Lung microvascular endothelial cell (primary cell): Measurements from ENCODE around the gene ABCA3. TPM values are rescaled to one million over a fixed set of nuclear protein-coding genes. Genes with fewer than 3 reads are reported as not detected.

Experiments used
- DNase-seq, 2 donors: peaks; one replicate each; pipeline versions ENCODE4 v3.0.0 to v3.0.0-alpha.2; 2010; ENCODE audit warnings: low read depth in 2 of 2
- total RNA-seq: library from RNA; depleted of rRNA; stranded (reverse); fragments of >200 nt; gene quantifications from 2 replicates; pipeline ENCODE4 v1.2.1, GENCODE V29; 2014

The ABCA3 gene
- total RNA-seq, 1 donor from 2014 or later: 30.2 TPM

DNA sequence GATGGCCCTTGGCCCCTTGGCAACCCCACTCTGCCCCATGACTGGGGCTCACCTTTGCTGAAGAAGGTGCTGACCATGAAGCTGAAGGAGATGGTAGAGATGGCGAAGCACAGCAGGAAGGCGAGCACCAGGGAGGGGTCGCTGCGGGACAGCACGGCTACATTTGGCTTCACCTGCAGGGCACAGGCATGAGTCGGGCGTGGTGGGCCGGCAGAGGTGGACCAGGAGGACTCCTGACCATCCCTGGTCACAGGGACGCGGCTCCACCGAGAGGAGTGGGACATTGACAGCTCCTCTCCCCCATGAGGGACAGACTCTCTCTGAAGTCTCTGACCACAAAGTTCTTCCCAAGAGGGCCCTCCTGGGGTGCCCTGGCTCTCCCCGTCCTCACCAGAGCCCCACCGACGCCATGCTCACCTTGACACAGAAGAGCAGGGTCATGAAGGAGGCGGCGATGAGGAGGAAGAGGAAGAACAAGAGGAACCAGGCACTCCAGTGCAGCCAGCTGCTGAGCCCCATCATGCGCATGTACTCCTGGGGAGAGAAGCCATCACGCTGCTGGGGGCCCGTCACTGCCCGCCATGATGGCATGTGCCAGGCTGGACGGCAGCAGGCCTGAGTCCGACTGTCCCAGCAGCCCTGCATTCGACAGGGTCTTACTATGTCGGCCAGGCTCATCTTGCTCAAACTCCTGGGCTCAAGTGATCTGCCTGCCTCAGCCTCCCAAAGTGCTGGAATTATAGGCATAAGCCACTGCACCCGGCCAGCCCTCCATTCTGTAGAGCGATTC lies 23.1 kb downstream of the ABCA3 start:
- DNase-seq: no peak

DNA sequence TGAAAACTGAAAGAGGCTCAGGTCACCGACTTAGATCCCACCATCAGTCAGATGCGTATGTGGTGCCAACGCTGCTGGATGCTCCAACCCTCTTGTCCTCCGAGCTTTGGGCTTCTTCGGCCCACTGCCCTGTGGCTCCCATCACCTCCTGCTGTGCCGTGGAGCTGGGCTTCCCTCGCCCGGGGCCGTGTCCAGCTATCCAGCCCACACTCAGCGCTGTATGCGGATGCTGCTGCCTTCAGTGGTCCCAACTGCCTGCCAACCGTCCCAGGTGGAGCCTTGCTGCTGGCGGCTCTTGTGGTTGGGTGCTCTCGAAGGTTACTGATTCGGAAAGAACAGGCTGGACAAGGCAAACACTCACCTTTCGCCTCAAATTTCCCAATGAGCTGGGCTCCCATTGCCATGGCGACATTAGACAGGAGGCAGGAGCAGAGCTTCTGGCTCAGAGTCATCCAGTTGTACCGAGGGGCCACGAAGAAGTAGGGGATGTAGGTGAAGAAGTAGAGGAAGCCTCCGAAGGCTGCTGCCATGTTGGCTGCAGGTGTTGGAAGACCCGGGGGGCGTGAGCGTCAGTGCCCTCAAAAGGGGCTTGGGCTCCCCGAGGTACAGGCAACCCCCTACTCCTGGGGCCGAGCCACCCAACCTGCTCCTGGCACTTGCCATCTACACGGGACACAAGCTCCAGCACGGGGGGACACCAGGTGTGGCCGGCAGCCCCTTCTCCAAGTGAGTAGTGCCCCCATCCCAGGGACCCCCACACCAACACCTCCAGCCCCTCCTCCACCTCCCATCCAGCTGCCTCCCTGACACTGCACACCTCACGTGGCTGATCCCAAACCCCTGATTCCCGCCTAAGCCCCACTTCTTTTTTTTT lies 32.2 kb downstream of the ABCA3 start:
- DNase-seq: no peak

DNA sequence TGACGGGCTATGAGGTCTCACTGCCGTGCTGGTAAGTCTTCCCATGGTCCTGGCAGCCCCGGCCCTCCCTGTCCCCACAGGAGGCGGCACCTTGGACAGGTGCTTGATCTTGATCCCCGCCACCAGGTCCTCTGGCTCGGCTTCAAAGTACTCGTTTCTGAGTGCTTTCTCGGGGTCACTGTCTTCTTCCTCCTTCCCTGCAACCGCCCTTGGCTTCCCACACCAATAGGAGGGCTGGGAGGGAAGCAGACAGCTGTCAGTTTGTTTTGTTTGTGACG lies 40.7 kb downstream of the ABCA3 start:
- no peak for DNase-seq

DNA sequence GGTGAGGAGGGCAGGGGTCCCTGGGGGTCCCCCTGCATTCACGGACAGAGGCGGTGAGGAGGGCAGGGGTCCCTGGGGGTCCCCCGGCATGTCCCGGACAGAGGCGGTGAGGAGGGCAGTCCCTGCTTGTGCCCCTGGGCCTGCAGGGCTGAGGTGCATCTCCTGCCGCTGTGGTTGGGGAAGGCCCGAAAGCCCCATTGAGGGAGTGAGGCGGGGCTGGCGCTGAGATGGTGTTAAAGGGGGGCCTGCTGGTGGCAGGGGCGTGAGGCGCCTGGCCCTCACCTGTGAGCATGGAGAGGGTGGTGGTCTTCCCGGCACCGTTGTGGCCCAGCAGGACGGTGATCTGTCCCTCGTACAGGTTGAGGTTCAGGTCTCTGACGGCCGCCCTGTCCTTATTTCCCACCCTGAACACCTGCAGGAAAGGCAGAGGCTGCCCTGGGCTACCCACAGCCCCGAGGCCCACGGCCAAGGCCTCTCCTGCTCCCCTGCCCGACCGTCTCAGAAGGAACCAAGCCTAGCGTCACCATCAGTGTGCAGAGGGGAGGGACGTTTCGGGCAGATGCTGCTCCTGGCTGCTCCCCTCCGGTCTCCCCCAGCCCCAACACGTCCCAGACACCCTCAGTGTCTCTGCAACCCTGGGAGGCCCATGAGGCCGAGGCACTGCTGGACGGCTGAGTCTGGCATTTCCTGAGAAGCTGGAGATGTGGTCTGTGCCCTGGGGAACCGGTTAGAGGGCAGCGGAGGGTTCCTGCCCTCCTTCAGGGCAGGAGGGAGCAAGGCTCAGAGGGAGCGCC lies 41.2 kb downstream of the ABCA3 start:
- no peak for DNase-seq

DNA sequence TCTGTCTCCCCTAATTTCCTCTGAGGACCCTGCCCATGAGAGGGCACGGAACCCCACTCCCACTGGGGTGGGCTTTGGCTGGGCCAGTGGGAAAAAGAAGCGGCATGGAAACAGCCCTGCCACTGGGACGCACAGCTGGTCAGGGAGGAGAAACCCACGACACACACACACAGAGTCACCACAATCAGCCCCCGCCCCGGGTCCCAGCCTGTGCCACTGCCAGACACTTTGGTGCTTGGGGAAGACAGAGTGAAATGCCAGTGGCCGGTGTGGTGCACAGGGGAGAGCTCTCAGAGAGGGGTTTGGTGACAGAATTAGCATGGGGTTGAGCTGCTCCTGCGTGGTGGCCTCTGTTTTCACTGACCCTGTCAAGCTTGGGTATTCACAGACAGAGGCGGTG lies 41.9 kb downstream of the ABCA3 start:
- no peak for DNase-seq

DNA sequence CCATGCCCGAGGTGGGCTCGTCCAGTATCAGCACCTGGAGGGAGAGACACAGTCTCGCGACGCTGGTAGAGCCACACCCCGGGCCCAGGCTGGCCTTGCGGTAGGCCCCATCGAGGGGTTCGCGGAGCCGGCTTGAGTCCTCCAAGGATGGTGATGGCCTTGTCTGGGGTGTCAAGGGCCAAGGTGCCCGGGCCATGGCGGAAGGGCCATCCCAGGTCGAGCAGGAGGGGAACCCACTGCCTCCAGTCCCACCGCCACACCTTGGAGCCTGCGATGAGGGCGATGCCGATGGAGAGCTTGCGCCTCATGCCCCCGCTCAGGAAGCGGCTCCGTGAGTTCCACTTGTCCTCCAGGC lies 43.0 kb downstream of the ABCA3 start:
- no peak for DNase-seq

DNA sequence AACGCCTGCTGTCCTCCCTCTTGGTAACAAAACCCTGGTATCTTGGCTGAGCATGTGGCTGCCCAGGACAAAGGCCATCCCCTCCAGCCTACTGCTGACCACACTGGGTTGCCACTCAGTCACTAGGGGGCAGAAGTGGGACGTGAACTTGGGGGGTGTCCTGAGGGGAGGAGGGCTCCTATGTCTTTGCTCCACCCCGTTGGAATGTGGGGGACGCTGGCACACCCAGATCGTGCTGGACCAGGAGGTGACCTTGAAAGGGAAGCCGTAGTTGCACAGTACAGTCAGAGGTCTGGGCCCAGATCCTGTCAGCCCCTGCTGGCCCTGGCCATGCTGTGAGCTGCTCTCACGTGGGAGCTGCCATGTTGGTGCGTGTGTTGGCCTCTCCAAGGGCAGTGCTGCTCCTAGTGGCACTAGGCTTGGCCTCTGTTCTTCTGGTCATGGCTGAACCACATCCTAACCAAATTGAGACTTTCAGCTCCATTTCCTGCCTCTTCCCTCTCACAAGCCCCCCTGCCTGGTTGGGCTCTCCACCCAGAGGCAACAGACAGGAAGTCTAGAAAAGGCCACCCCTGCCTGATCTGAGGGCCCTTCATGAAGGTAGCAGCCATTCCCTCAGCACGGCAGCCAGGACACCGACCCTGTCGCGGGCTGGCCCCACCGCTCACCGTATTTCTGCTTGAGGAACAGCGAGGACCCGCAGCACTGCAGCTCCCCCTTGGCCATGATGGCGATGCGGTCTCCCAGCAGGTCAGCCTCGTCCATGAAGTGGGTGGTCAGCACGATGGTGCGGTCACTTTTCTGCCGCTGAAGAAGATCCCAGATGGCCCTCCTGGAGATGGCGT lies 43.6 kb downstream of the ABCA3 start:
- DNase-seq: peak; percentile 53 to 72

DNA sequence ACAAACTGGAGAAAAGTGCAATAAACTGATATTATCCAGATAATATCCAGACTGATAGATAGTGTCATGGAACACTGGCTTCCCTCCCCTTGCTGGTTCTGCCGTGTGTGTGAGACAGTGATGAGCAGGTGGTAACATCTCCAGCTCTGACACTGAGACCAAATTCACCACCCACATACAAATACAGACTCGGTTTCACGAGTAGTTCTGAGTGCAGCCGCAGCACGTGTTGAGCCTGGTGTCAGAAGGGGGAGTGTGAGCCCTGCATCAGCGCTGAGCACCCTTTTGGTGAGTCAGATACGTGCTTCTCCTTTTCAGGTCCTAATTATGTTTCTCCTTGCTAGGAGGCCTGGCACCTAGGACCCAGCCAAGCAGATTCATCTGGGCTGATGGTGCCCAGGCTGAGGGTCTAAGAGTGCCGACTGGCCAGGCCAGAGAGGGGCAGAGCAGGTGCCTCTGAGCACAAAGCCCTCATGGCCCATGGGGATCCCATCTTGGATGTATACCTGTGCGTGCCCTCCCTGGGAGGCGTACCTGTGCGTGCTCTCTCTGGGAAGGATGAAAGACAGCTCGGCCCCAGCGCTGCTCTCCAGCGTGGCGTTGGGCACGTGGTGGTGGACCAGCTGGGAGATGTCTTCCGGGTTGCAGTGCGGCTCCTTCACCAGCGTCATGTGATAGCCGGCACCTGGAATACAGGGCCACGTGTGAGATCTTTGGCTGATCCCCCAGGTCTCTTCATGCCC lies 45.3 kb downstream of the ABCA3 start:
- no peak for DNase-seq

DNA sequence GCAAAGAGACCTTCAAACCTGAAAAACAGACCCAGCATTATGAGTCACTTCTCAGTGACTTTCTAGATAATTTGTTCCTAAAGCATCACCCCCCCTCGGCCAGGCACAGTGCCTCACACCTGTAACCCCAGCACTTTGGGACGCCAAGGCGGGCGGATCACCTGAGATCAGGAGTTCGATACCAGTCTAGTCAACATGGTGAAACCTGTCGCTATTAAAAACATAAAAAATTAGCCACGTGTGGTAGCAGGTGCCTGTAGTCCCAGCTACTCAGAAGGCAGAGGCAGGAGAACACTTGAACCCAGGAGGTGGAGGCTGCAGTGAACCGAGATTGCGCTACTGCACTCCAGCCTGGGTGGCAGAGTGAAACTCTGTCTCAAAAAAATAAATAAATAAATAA lies 48.3 kb downstream of the ABCA3 start:
- DNase-seq: no peak

DNA sequence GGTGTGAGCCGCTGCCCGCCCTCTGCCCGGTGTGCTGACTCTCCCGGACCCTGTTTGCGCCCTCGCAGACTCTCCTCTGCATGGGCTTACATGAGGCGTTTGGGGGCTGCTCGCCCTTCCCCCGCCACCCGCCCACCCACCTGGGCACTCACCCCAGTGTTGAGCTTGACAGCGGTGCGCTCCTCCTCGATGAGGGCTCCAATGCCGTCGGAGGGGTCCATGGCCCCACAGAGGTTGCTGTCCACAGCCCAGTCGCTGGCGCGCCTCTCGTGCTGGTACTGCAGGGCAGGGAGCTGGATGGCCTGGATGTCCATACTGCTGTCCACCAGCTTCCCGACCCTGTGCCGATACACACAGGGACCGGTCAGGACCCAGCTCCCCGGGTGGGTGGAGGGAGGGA lies 51.2 kb downstream of the ABCA3 start:
- no peak for DNase-seq

DNA sequence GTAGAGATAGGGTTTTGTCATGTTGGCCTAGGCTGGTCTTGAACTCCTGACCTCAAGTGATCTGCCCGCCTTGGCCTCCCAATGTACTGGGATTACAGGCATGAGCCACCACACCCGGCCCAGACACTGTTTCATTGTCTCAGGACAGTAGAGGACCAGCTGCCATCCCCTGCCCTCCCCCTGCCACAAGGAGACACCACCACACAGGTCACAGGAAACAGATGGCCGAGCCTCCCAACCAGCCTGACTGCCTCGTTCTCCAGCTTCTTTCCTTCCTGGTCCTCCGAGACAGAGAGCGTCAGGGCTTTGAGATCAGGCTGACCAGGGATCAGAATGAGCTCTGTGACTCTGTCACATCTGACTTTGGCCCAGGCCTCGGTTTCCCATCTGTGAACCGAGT lies 51.8 kb downstream of the ABCA3 start:
- DNase-seq: peak in 1 of 2 donors; percentile 28

DNA sequence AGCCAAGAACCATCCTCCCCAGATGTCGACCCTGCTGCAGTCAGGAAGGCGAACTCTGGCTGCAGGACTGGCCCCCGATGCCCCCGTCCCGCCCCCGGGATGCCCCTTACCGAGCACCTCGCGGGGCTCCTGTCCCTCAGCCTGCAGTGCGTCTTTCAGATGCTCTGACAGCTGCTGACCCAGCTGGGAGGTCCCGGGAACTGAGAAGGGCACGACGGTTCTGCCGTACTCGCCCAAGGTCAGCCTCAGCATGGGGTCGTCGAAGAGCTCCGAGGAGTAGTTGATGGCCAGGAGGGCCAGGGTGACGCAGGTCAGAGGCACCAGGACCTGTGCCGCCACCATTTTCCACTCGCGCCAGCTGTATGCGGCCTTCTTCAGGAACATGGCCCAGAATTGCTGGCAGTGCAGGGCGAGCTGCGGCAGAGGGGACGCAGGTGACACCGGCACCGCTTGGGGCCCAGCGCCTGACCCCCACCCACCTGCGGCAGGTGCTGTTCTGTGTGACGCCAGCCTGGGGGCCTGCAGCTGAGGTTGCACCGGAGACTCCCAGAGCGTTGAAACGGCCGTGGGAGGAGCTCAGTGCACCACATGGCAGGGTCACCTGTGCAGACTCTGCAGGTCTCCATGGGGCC lies 52.5 kb downstream of the ABCA3 start:
- no peak for DNase-seq

DNA sequence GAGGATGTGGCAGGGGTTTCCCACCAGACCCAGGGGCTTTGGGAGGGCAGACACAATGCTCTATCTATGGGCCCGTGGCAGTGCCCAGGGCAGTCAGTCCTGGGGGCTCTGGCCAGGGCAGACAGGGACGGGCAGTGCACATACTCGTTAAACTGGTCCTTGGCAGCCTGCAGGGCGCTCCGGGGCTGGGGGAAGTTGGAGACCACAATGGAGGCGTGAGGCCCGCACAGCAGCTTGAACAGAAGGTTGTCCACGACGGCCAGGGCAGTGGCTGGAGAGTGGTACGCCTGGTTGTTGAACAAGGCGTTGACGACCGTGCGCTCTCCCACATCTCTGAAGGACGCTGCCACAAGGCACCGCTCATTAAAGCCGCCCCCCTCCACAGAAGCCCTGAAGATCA lies 54.0 kb downstream of the ABCA3 start:
- no peak for DNase-seq

DNA sequence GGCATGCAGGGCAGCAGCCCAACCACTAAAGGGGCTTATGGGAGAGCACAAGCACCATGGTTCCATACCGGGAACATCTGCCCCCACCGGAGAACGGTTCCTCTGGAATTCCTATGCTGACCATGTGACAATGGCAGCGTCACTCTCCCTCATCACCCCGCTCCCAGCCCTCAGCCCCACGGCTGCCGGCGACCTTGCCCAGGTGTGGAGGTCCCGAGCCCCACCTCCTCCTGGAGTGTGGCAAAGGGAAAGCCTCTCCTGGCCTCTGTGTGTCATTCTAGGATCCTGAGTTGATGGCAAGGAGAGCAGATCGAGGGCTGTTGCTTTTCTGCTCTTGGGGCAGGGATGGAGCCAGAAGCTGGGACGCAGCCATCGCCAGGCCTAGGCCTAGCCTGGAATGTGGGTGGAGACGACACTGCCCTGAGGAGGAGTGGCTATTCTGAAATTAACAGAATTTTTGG lies 54.8 kb downstream of the ABCA3 start:
- DNase-seq: no peak

DNA sequence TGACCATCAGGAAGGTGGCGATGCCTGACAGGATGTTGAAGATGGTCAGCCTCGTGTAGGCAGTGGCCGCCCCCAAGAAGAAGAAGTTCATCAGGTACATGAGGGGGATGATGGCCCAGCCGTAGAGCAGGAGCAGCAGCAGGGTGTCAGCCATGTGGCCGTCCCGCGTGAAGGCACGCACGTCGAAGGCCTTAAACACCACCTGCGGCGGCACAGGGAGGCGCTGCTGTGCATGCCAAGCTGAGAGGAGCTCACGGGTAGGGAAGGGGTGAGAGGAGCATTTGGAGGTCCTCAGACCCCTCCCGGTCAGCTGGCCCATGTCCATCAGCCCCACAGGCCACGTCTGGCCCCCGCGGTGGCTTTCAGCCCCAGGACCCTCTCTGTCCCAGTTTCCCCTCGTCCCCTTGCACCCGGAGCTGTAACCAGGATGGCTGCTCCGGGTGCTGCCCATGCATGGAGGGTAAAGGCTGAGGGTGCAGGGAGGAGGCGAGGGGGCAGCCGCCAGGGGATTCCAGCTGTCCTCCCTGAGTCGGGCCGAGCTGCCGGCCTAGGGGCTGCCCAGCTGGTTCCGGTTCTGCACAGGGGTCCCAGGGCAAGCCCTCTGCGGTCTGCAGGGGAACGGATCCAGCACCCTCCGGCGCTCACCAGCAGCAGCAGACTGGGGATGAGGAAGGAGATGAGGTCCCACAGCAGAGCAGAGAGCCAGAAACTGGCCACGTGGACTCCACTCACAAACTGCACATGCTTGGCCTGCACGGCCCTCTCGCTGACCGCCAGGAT lies 55.5 kb downstream of the ABCA3 start:
- DNase-seq: no peak

DNA sequence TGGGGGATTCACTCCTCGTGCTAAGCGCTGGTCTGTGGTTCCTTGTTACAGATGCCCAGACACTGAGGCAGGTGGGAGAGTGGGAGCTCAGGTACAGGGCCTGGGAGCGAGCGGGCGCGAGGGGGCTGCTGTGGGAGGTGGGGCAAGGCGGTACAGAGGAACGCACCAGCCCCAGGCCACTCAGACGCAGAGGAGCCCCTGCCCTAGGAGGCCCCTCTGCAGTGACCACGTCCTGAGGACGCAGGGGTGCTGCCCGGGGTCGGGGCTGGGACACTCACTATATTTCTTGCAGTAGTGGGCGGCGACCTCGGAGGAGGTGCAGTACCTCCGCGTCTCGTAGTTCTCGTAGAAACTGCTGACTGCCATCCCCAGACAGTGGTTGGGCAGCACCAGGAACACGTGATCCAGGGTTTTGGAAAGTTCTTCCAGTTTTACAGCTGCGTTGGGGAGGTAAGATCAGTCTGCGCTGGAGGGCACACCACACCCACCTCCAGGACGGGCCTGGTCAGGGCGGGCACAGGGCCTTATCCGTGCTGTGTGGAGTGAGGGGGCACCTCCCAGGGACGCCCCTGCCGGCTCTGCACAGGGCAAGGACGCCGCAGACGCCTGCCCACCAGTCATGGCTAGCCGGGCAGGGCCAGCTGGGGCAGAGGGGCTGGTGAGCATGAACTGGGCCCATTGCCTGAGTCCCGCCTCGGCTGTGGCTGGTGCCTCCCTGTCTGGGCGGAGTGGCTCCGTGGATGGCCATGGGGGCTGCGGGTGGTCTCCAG lies 56.3 kb downstream of the ABCA3 start:
- DNase-seq: no peak

DNA sequence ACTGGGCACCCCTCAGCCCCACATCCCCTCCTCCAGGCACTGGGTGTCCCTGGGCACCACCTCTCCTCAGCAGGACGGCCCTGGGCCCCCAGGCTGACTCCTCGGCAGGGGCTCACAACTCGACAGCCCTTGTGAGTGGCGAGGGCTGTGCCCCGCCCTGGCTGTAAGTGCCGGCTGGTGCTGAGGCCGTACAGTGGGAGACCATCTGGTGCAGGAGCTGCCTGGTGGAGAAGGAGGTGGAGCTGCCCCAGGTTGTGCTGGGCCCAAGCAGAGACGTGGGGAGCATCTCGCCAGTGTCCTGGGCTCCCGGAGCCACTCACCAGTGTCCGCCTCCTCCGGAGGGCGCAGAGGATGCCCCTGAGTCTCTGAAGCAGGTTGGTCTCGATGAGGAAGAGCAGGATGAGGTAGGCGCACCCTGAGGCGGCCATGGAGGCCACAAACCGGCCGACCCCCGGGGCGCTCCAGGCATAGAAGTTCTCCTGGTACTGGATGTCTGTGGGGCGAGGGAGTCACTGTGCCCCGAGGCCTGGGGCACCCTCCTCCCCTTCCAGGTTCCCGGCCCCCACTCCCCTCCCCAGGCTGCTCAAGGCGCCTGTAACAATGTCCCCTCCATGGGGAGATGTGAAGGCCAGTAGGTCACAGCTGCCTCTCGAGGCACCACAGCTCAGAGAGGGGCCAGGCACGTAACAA lies 57.5 kb downstream of the ABCA3 start:
- DNase-seq: no peak

DNA sequence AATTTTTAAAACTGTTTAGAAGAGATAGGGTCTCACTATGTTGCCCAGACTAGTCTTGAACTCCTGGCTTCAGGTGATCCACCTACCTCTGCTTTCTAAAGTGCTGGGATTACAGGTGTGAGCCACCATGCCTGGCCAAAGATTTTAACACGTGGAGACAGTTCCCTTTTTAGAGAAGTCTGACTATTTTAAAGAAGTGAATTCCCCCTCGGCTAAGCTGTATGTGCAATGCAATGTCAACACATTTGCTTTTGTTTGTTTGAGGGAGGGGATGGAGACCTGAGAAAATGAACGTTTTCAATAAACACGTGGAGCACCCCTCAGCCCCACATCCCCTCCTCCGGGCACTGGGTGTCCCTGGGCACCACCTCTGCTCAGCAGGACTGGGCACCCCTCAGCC lies 58.3 kb downstream of the ABCA3 start:
- DNase-seq: no peak
